Osteocyte (in vitro differentiated cells): ENCODE data around the gene LDHA. TPM values are rescaled to one million over a fixed set of nuclear protein-coding genes. Genes with fewer than 3 reads are reported as not detected.

Source experiments
- DNase-seq: peaks from one replicate; pipeline ENCODE4 v3.0.0; 2021; ENCODE audit warnings: mixed read lengths; ENCODE audit not compliant: unreplicated experiment; ENCODE audit errors: extremely low spot score
- H3K27ac Mint-ChIP-seq: one replicate; pipeline ENCODE4 v1.8.0; 2021; ENCODE audit warnings: mild to moderate bottlenecking, mixed read lengths; ENCODE audit not compliant: unreplicated experiment
- H3K27me3 Mint-ChIP-seq: one replicate; pipeline ENCODE4 v1.8.0; 2021; ENCODE audit warnings: mixed read lengths; ENCODE audit not compliant: unreplicated experiment
- H3K36me3 Mint-ChIP-seq: one replicate; pipeline ENCODE4 v1.8.0; 2021; ENCODE audit warnings: mixed read lengths; ENCODE audit not compliant: unreplicated experiment
- H3K4me1 Mint-ChIP-seq: one replicate; pipeline ENCODE4 v1.8.0; 2021; ENCODE audit warnings: mixed read lengths; ENCODE audit not compliant: unreplicated experiment
- H3K4me3 Mint-ChIP-seq: one replicate; pipeline ENCODE4 v1.8.0; 2021; ENCODE audit warnings: mild to moderate bottlenecking, moderate library complexity, mixed read lengths; ENCODE audit not compliant: unreplicated experiment
- H3K9me3 Mint-ChIP-seq: one replicate; pipeline ENCODE4 v1.8.0; 2021; ENCODE audit warnings: mixed read lengths; ENCODE audit not compliant: unreplicated experiment
- CTCF ChIP-seq: fragments of 200-600 bp; sonication (generic); IDR thresholded peaks from 2 replicates; pipeline ENCODE4 v1.5.0; 2021; ENCODE audit warnings: antibody characterized with exemption, mild to moderate bottlenecking, moderate library complexity
- total RNA-seq: library from RNA; stranded (reverse); gene quantifications from 2 replicates; pipeline ENCODE4 v1.2.1, GENCODE V29; 2021

Gene LDHA
- total RNA-seq, 1 donor from 2014 or later: 491 TPM

GRCh38 chr11:18364495-18365073 lies 29.8 kb upstream of the LDHA start:
- no peak for TF ChIP-seq CTCF
- H3K27ac Mint-ChIP-seq: no peak overlapping the region
- H3K4me3 Mint-ChIP-seq: no peak overlapping the region
- peaks cover 28% of the 10 kb centered on the region for H3K4me1 Mint-ChIP-seq
- H3K9me3 Mint-ChIP-seq: no peaks in the 10 kb centered on the region
- no peaks in the 10 kb centered on the region for H3K27me3 Mint-ChIP-seq
- no peak for DNase-seq
- H3K36me3 Mint-ChIP-seq: peaks cover 48% of the 10 kb centered on the region

- peaks cover 28% of the 10 kb centered on the region for H3K4me1 Mint-ChIP-seq
- H3K27ac Mint-ChIP-seq: peak overlapping the region; percentile 64
- H3K9me3 Mint-ChIP-seq: no peaks in the 10 kb centered on the region
- H3K4me3 Mint-ChIP-seq: no peak overlapping the region
- no peak for TF ChIP-seq CTCF
- peaks cover 45% of the 10 kb centered on the region for H3K36me3 Mint-ChIP-seq
- H3K27me3 Mint-ChIP-seq: no peaks in the 10 kb centered on the region
- DNase-seq: peak; percentile 56
Observed at GRCh38 chr11:18365741-18366140, 28.6 kb upstream of the LDHA start.

GRCh38 chr11:18366286-18366685 lies 28.1 kb upstream of the LDHA start:
- Mint-ChIP-seq H3K9me3 (no peaks in the 10 kb centered on the region), H3K27me3 (no peaks in the 10 kb centered on the region), H3K4me1 (peaks cover 28% of the 10 kb centered on the region), H3K4me3 (no peak overlapping the region), H3K36me3 (peaks cover 46% of the 10 kb centered on the region), H3K27ac (peak overlapping the region; percentile 65)
- no peak for TF ChIP-seq CTCF
- DNase-seq: no peak

GRCh38 chr11:18367431-18367830 lies 26.9 kb upstream of the LDHA start:
- H3K9me3 Mint-ChIP-seq: no peaks in the 10 kb centered on the region
- no peaks in the 10 kb centered on the region for H3K27me3 Mint-ChIP-seq
- peak; percentile 3 for DNase-seq
- no peak for TF ChIP-seq CTCF
- peak overlapping the region; percentile 63 for H3K27ac Mint-ChIP-seq
- H3K36me3 Mint-ChIP-seq: peaks cover 43% of the 10 kb centered on the region
- peaks cover 28% of the 10 kb centered on the region for H3K4me1 Mint-ChIP-seq
- H3K4me3 Mint-ChIP-seq: no peak overlapping the region

GRCh38 chr11:18368221-18368620 lies 26.1 kb upstream of the LDHA start:
- Mint-ChIP-seq H3K4me3 (no peak overlapping the region), H3K4me1 (peaks cover 28% of the 10 kb centered on the region), H3K36me3 (peaks cover 43% of the 10 kb centered on the region), H3K27ac (peak overlapping the region; percentile 54), H3K27me3 (no peaks in the 10 kb centered on the region), H3K9me3 (no peaks in the 10 kb centered on the region)
- peak; percentile 2 for DNase-seq
- TF ChIP-seq CTCF: no peak
